Myocyte (in vitro differentiated cells): ENCODE results near the gene DYRK1A. TPM values are rescaled to one million over a fixed set of nuclear protein-coding genes. Genes with fewer than 3 reads are reported as not detected.

ENCODE experiments used
- DNase-seq: peaks from one replicate; pipeline ENCODE4 v3.0.0-alpha.2; 2012; ENCODE audit warnings: low read depth
- total RNA-seq: library from RNA; depleted of rRNA; stranded (reverse); fragments of >200 nt; gene quantifications from 2 replicates; pipeline ENCODE4 v1.2.3, GENCODE V29; 2014

DYRK1A gene
- total RNA-seq, 1 donor from 2014 or later = 97.3 TPM

GRCh38 chr21:37447288-37447936 is 80.8 kb downstream of the DYRK1A start:
- DNase-seq = peak; percentile 69

GRCh38 chr21:37449302-37449937 is 82.8 kb downstream of the DYRK1A start:
- DNase-seq = no peak

- no peak for DNase-seq
These were observed 83.9 kb downstream of the DYRK1A start for GRCh38 chr21:37450445-37450941.

- DNase-seq = no peak
These were observed 84.9 kb downstream of the DYRK1A start for GRCh38 chr21:37451446-37451845.

GRCh38 chr21:37452227-37452626 is 85.7 kb downstream of the DYRK1A start:
- DNase-seq = peak; percentile 92

- DNase-seq = no peak
These were observed 86.8 kb downstream of the DYRK1A start for GRCh38 chr21:37453350-37453749.

GRCh38 chr21:37454869-37455503 is 88.4 kb downstream of the DYRK1A start:
- no peak for DNase-seq

GRCh38 chr21:37455504-37455911 is 88.9 kb downstream of the DYRK1A start:
- DNase-seq = peak; percentile 71

GRCh38 chr21:37458669-37459276 is 92.2 kb downstream of the DYRK1A start:
- DNase-seq = peak; percentile 23

GRCh38 chr21:37459575-37459974 is 93.0 kb downstream of the DYRK1A start:
- peak; percentile 67 for DNase-seq

- DNase-seq = no peak
These were observed 93.6 kb downstream of the DYRK1A start for GRCh38 chr21:37460196-37460595.

GRCh38 chr21:37461479-37461878 is 94.9 kb downstream of the DYRK1A start:
- DNase-seq = no peak

- no peak for DNase-seq
These were observed 95.7 kb downstream of the DYRK1A start for GRCh38 chr21:37462087-37462861.

GRCh38 chr21:37463083-37463801 is 96.7 kb downstream of the DYRK1A start:
- peak; percentile 31 for DNase-seq

- no peak for DNase-seq
These were observed 100.5 kb downstream of the DYRK1A start for GRCh38 chr21:37467082-37467481.

GRCh38 chr21:37468909-37469308 is 102.3 kb downstream of the DYRK1A start:
- no peak for DNase-seq

- no peak for DNase-seq
These were observed 102.9 kb downstream of the DYRK1A start for GRCh38 chr21:37469441-37469840.

- DNase-seq = no peak
These were observed 106.0 kb downstream of the DYRK1A start for GRCh38 chr21:37472581-37472980.

- no peak for DNase-seq
These were observed 106.9 kb downstream of the DYRK1A start for GRCh38 chr21:37473491-37473890.

GRCh38 chr21:37474342-37474741 is 107.8 kb downstream of the DYRK1A start:
- no peak for DNase-seq
